ENCODE data around the gene MSMP. TPM values are rescaled to one million over a fixed set of nuclear protein-coding genes. Genes with fewer than 3 reads are reported as not detected.

Gene MSMP
- total RNA-seq, 1 experiment from 2014 or later: not detected

- DNase-seq: no peak
- no peak overlapping the region for H2AFZ ChIP-seq
- no peaks in the 10 kb centered on the region for H3K36me3 ChIP-seq (ENCODE audit: low read depth)
- H3K27me3 ChIP-seq (ENCODE audit: insufficient read depth, low read depth): no peaks in the 10 kb centered on the region
- no peaks in the 10 kb centered on the region for H3K79me2 ChIP-seq (ENCODE audit: low read depth)
- H3K27ac ChIP-seq: no peak overlapping the region
- no peaks in the 10 kb centered on the region for H3K9me2 ChIP-seq (ENCODE audit: insufficient read depth)
- POLR2A ChIA-PET (ENCODE audit: unreplicated experiment): no interaction called here
- H4K20me1 ChIP-seq (ENCODE audit: insufficient read depth): no peaks in the 10 kb centered on the region
- no peak overlapping the region for H3K4me3 ChIP-seq
- H3K4me2 ChIP-seq: no peak overlapping the region
- intact Hi-C loops (cut with micrococcal nuclease; ENCODE audit: unreplicated experiment): no loop called here
- TF ChIP-seq CTCF (conservative IDR thresholded peaks at IDR 0.05): no peak
- TF ChIP-seq EZH2 (IDR thresholded peaks at IDR 0.05; ENCODE audit: low read depth): no peak
- no peaks in the 10 kb centered on the region for H3K9me3 ChIP-seq (ENCODE audit: insufficient read depth, low read depth)
- no TSS peak for BruUV-seq (replicated peaks)
- H3K4me1 ChIP-seq (replicated peaks; ENCODE audit: insufficient read depth): peaks cover 9% of the 10 kb centered on the region
- peaks cover 8% of the 10 kb centered on the region; the same call in 1 of the 2 replicates for H3F3A ChIP-seq (ENCODE audit: insufficient read depth, low read depth)
- CTCF ChIA-PET: interaction anchor here (0.6 kb wide), 1 partner anchor 30 kb away, joined by 13 read pairs; no protein-coding TSS in a partner anchor
These were observed 47.1 kb downstream of the MSMP start for GRCh38 chr9:35706951-35707350.

- Histone ChIP-seq H3K4me2 (no peak overlapping the region), H3K4me3 (no peak overlapping the region), H3K79me2 (ENCODE audit: low read depth) (no peaks in the 10 kb centered on the region), H3K27me3 (ENCODE audit: insufficient read depth, low read depth) (no peaks in the 10 kb centered on the region), H3K36me3 (ENCODE audit: low read depth) (no peaks in the 10 kb centered on the region), H3F3A (ENCODE audit: insufficient read depth, low read depth) (no peaks in the 10 kb centered on the region), H3K9me3 (ENCODE audit: insufficient read depth, low read depth) (no peaks in the 10 kb centered on the region), H4K20me1 (ENCODE audit: insufficient read depth) (no peaks in the 10 kb centered on the region), H3K9me2 (ENCODE audit: insufficient read depth) (no peaks in the 10 kb centered on the region), H3K27ac (no peak overlapping the region), H3K4me1 (replicated peaks; ENCODE audit: insufficient read depth) (no peaks in the 10 kb centered on the region), H2AFZ (no peak overlapping the region)
- ChIA-PET POLR2A (ENCODE audit: unreplicated experiment) (no interaction called here), CTCF (interaction anchor here (0.6 kb wide), 1 partner anchor 12 kb away, joined by 6 read pairs; no protein-coding TSS in a partner anchor)
- intact Hi-C loops (cut with micrococcal nuclease; ENCODE audit: unreplicated experiment): no loop called here
- TF ChIP-seq EZH2 (IDR thresholded peaks at IDR 0.05; ENCODE audit: low read depth) (no peak), CTCF (conservative IDR thresholded peaks at IDR 0.05) (no peak)
- BruUV-seq (replicated peaks): no TSS peak
- no peak for DNase-seq
These were observed 48.1 kb downstream of the MSMP start for GRCh38 chr9:35705836-35706430.

- no peaks in the 10 kb centered on the region for H3K4me1 ChIP-seq (replicated peaks; ENCODE audit: insufficient read depth)
- no peak overlapping the region for H3K4me2 ChIP-seq
- POLR2A ChIA-PET (ENCODE audit: unreplicated experiment): no interaction called here
- DNase-seq: no peak
- TF ChIP-seq EZH2 (IDR thresholded peaks at IDR 0.05; ENCODE audit: low read depth) (no peak), CTCF (conservative IDR thresholded peaks at IDR 0.05) (no peak)
- no peak overlapping the region for H3K27ac ChIP-seq
- no peak overlapping the region for H2AFZ ChIP-seq
- no peaks in the 10 kb centered on the region for H3F3A ChIP-seq (ENCODE audit: insufficient read depth, low read depth)
- no peaks in the 10 kb centered on the region for H3K9me2 ChIP-seq (ENCODE audit: insufficient read depth)
- H3K36me3 ChIP-seq (ENCODE audit: low read depth): no peaks in the 10 kb centered on the region
- H4K20me1 ChIP-seq (ENCODE audit: insufficient read depth): no peaks in the 10 kb centered on the region
- CTCF ChIA-PET: interaction anchor here (0.6 kb wide), 1 partner anchor 12 kb away, joined by 6 read pairs; no protein-coding TSS in a partner anchor
- no peak overlapping the region for H3K4me3 ChIP-seq
- intact Hi-C loops (cut with micrococcal nuclease; ENCODE audit: unreplicated experiment): no loop called here
- no peaks in the 10 kb centered on the region for H3K9me3 ChIP-seq (ENCODE audit: insufficient read depth, low read depth)
- H3K27me3 ChIP-seq (ENCODE audit: insufficient read depth, low read depth): no peaks in the 10 kb centered on the region
- no peaks in the 10 kb centered on the region for H3K79me2 ChIP-seq (ENCODE audit: low read depth)
- BruUV-seq (replicated peaks): no TSS peak
These were observed 48.7 kb downstream of the MSMP start for GRCh38 chr9:35705372-35705771.

Measured in PC-9 (cell line).